H1 (cell line): ENCODE measurements around the gene BACE2. TPM values are rescaled to one million over a fixed set of nuclear protein-coding genes. Genes with fewer than 3 reads are reported as not detected.

ENCODE experiments used
- KDM4A ChIP-seq: IDR thresholded peaks from one replicate; pipeline ENCODE4 v1.7.1; 2012; ENCODE audit warnings: low read depth, mild to moderate bottlenecking, moderate library complexity, low read length, inconsistent platforms; ENCODE audit not compliant: severe bottlenecking
- NANOG ChIP-seq: IDR thresholded peaks from 2 replicates; pipeline ENCODE4 v1.6.1; 2011; ENCODE audit warnings: low read length, low read depth, mild to moderate bottlenecking, inconsistent platforms; ENCODE audit not compliant: insufficient read depth, poor library complexity, severe bottlenecking
- RNF2 ChIP-seq: fragments of 200-900, 300-1000 bp; sonication (generic); IDR thresholded peaks from 2 replicates; pipeline ENCODE4 v1.7.1; 2016; ENCODE audit warnings: borderline replicate concordance, low read depth, mild to moderate bottlenecking, antibody characterized with exemption, low read length; ENCODE audit not compliant: poor library complexity, severe bottlenecking; ENCODE audit errors: missing control alignments
- SIRT6 ChIP-seq: IDR thresholded peaks from one replicate; pipeline ENCODE4 v1.7.1; 2012; ENCODE audit warnings: low read length, inconsistent platforms
- TCF12 ChIP-seq: IDR thresholded peaks from 2 replicates; pipeline ENCODE4 v1.6.1; 2011; ENCODE audit warnings: low read depth, mild to moderate bottlenecking, low read length
- ZNF274 ChIP-seq: IDR thresholded peaks from 2 replicates; pipeline ENCODE4 v1.7.0; 2012; ENCODE audit warnings: low read length, borderline replicate concordance; ENCODE audit errors: extremely low read depth
- polyA plus RNA-seq, 7 experiments: library from polyadenylated mRNA; depleted of rRNA in 3 of 7; stranded (reverse) in 5 of 7; unstranded in 2 of 7; fragments of >200 nt in 5 of 7; fragments of 200-250 nt in 2 of 7; gene quantifications; 1 replicate in 5 of 7; 2 replicates in 1 of 7; 4 replicates in 1 of 7; pipeline versions ENCODE4 v1.2.1 to v1.2.3, GENCODE V29; 2011 to 2013; ENCODE audit warnings: missing spikeins in 2 of 7, mixed read lengths in 2 of 7
- total RNA-seq: library from RNA; stranded (reverse); fragmentation: NEBNext Ultra II Directional; extraction: Animal tissue kit (Norgen Biotek cat#: 25700); gene quantifications from 2 replicates; pipeline ENCODE4 v1.2.1, GENCODE V29; 2021
- TF ChIP-seq, protein P1 (sequence below): fragments of 300-600 bp; sonication (generic); IDR thresholded peaks from 2 replicates; pipeline ENCODE4 v1.7.1; 2012; ENCODE audit warnings: low read length, moderate library complexity, mild to moderate bottlenecking, inconsistent platforms; ENCODE audit not compliant: insufficient replicate concordance

The BACE2 gene
- total and polyA plus RNA-seq, 2 of the 8 experiments (the other 6 are each of a cell fraction or from before 2014, with no cell fraction given) = 8.1 to 10.9 TPM

DNA sequence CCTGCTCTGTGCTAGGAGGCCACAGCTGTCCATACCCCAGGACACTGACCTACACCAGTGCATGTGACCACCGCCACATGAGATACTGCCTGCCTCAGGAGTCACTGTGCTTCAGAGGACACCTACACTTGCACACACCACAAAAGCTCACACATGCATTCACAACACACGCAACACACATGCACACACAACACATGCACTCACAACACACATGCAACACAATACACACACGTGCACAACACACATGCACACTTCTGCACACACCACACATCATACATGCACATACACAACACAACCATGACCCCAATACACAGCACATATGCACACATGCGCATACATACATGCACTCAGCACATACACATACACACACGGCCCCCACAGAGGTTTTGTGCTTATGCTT is 28.7 kb upstream of the BACE2 start (continued):
- TF ChIP-seq, protein P1, sequence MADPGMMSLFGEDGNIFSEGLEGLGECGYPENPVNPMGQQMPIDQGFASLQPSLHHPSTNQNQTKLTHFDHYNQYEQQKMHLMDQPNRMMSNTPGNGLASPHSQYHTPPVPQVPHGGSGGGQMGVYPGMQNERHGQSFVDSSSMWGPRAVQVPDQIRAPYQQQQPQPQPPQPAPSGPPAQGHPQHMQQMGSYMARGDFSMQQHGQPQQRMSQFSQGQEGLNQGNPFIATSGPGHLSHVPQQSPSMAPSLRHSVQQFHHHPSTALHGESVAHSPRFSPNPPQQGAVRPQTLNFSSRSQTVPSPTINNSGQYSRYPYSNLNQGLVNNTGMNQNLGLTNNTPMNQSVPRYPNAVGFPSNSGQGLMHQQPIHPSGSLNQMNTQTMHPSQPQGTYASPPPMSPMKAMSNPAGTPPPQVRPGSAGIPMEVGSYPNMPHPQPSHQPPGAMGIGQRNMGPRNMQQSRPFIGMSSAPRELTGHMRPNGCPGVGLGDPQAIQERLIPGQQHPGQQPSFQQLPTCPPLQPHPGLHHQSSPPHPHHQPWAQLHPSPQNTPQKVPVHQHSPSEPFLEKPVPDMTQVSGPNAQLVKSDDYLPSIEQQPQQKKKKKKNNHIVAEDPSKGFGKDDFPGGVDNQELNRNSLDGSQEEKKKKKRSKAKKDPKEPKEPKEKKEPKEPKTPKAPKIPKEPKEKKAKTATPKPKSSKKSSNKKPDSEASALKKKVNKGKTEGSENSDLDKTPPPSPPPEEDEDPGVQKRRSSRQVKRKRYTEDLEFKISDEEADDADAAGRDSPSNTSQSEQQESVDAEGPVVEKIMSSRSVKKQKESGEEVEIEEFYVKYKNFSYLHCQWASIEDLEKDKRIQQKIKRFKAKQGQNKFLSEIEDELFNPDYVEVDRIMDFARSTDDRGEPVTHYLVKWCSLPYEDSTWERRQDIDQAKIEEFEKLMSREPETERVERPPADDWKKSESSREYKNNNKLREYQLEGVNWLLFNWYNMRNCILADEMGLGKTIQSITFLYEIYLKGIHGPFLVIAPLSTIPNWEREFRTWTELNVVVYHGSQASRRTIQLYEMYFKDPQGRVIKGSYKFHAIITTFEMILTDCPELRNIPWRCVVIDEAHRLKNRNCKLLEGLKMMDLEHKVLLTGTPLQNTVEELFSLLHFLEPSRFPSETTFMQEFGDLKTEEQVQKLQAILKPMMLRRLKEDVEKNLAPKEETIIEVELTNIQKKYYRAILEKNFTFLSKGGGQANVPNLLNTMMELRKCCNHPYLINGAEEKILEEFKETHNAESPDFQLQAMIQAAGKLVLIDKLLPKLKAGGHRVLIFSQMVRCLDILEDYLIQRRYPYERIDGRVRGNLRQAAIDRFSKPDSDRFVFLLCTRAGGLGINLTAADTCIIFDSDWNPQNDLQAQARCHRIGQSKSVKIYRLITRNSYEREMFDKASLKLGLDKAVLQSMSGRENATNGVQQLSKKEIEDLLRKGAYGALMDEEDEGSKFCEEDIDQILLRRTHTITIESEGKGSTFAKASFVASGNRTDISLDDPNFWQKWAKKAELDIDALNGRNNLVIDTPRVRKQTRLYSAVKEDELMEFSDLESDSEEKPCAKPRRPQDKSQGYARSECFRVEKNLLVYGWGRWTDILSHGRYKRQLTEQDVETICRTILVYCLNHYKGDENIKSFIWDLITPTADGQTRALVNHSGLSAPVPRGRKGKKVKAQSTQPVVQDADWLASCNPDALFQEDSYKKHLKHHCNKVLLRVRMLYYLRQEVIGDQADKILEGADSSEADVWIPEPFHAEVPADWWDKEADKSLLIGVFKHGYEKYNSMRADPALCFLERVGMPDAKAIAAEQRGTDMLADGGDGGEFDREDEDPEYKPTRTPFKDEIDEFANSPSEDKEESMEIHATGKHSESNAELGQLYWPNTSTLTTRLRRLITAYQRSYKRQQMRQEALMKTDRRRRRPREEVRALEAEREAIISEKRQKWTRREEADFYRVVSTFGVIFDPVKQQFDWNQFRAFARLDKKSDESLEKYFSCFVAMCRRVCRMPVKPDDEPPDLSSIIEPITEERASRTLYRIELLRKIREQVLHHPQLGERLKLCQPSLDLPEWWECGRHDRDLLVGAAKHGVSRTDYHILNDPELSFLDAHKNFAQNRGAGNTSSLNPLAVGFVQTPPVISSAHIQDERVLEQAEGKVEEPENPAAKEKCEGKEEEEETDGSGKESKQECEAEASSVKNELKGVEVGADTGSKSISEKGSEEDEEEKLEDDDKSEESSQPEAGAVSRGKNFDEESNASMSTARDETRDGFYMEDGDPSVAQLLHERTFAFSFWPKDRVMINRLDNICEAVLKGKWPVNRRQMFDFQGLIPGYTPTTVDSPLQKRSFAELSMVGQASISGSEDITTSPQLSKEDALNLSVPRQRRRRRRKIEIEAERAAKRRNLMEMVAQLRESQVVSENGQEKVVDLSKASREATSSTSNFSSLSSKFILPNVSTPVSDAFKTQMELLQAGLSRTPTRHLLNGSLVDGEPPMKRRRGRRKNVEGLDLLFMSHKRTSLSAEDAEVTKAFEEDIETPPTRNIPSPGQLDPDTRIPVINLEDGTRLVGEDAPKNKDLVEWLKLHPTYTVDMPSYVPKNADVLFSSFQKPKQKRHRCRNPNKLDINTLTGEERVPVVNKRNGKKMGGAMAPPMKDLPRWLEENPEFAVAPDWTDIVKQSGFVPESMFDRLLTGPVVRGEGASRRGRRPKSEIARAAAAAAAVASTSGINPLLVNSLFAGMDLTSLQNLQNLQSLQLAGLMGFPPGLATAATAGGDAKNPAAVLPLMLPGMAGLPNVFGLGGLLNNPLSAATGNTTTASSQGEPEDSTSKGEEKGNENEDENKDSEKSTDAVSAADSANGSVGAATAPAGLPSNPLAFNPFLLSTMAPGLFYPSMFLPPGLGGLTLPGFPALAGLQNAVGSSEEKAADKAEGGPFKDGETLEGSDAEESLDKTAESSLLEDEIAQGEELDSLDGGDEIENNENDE = no peak
- TF ChIP-seq TCF12 (no peak), SIRT6 (no peak), KDM4A (no peak), ZNF274 (no peak), NANOG (no peak), RNF2 (no peak)
- TF ChIP-seq, all 59 proteins: peak for 0
